Stimulated activated CD4-positive, alpha-beta T cell treated with anti-CD3 and anti-CD28 coated beads, Interleukin-2, amount 100 ng/mL, for 24 hours (primary cell): Measurements from ENCODE around the gene ATP2A3.

ENCODE experiments used
- DNase-seq, 2 donors: peaks; one replicate each; pipeline ENCODE4 v3.0.0-alpha.2; 2020

ATP2A3 gene

DNA sequence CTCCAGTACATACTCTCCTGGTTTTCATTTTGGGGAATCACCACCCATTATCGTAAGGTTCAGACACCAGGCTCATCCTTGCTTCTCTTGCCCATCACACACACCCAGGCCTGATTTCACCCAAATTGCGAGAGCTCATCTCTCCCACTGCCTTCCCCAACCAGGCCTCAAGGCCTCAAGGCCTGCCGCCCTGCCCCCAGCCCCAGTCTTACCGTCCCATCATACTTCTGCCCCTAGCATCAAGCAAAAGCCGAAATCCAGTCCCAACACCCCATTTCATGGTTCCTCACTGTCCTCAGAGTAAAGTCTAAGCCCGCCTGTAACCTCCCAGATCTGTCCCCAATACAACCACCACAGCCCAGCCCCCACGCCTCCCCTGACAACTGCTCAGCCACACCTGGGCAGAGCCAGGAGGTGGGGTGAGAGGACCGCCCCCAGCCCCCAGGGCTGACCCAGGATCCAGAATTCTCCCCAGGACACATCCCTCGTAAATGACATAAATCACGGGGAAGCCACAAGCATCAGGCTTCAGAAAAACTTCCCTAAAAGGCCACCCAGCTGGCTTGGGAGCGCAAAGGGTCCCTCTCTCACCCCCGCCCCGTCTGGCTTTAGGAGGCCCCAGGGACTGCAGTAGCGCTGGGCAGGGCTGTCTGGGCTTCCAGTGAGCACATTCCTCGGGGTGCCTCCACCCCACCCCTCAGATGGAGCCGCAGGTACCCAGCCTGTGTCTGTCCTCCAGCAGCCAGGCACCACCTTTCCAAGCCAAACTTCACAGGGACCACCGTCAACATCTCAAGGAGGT lies 38.4 kb downstream of the ATP2A3 start:
- no peak for DNase-seq

DNA sequence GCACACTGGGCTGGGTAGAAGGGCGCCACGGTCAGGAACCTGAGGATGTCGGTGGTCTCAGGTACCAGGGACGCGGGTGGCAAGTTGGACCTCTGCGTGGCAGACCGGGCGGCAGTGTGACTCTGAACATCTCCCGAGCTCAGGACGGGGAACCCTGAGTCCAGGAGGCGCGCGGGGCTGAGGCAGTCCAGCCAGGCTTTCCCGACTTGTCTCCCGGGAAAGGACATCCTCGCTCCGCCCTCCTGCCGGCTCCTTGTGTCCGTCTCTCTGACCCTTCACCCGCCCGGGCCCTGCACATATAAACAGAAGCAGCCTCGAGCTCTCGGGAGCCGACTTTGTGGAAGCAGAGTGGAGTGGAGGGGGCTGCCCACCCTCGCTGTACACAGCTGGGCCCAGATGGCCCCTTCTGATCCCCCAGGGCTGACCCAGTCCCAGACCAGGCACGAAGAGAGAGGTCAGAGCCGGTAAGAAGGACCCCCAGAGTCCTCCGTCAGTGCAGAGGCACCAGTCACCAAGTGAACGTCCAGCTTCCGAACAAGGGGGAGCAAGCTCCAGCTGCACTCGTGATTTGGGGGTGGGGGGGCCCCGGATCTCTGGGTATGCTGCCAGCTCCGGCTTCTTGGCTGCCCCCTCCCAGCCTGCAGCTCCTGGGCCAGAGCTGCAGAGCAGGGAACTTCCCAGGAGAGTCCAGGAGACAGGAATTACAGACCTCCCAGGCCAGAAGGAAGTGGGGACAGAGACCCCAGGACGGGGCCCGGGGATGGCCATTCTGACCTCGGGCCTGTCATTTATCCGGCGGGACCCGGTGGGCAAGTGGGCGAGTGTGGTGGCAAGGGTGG lies 39.5 kb downstream of the ATP2A3 start:
- no peak for DNase-seq

DNA sequence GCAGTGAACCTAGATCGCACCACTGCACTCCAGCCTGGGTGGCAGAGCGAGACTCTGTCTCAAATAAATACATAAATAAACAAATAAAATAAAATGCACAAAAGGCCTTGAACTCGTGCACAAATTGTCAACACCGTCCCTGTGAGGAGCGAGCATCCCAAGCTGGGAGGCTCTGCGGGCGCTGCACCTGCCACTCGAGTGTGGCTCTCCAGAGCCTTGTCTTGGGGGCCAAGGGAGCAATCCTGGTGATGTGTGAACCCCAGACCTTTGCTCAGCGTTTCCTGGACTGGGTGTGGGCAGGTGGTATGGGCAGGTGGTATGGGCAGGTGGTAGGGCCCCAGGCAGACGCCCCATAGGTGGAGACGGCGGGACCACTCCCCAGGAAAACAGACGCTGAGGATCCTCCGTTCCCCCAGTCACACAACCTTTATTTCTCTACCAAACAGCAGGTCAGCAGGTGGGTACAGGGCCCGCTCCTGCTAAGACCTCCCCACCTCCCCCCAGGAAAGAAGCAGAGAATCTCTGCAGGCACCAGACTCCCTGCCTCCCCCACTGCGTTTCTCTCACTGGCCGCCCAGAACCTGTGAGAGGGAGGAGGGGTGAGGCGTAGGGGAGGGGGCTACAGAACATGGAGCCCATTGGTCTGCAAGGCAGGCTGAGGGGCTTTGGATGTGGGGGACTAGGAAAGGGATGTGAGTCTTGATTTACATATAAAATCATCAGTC lies 40.6 kb downstream of the ATP2A3 start:
- no peak for DNase-seq

DNA sequence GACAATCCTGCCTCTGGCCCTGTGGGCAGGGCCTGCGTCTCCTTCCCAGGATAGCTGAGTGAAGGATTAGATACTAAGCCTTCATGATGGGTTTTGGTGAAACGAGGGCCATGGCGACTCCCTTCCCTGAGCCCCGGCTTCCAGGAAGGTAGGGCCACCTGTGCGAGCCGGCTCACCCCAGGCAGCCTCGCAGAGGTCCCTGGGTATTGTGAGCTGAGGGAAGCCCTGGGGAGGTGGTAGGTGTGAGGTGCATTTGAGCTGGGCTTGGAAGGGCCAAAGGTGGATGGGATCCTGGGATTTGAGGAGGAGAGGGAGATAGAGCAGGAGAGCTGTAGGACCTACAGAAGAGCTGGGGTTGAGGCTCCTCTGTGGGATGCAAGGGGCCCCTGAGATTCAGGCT lies 41.5 kb downstream of the ATP2A3 start:
- DNase-seq = no peak

DNA sequence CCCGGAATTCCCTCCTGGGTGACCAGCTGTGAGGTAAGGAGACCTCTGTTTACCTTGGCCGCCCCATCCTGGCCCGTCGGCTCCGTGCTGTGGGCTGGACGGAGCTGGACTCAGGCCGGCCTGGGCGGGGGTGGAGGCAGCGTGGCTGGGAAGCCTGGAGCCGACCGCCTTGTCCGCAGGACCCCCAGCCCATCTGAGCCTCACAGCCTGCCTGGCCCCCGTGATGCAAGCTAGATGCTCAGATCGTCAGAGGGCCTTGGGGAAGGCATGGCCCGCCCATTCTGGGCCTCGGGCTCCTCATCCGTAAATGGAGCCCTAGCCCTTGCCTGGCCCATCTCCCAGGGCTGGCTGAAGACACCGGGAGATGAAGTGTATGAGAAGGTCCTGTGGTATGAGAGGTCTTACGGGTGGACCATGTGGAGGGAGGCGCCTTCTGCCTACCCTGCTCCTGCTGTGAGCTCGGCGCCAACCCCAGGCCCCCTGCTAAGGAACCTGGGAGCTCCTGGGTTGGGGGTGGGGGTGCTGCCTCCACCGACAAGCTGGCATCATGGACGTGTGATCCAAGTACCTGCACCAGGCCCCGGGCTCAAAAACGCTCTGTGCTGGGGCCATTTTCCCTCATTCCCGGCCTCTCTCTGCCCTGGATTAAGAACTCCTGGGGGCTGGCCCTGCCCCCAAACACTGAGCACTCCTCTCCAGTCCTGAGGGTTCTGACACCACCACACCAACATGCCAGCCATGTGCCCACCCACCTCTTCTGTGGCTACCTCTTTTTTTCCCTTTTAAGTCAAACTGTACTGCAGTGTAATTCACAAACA lies 42.5 kb downstream of the ATP2A3 start:
- no peak for DNase-seq

DNA sequence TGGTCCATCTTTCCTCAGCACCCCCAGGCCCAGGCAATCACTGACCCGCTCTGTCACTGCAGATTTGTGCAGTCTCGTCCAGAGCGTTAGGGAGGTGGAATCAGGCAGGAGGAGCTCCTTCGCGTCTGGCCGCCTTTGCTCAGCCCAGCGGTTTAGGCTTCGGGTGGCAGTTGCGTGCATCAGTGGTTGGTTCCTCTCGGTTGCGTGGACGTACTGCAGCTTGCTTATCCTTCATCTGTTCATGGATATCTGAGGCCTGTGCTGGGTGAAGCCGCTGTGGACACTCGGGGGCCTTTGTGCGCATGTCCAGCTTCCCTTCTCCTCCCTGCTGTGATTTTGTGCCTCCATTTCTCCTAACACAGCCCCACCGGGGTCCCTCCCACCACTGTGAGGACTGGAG lies 43.2 kb downstream of the ATP2A3 start:
- DNase-seq = no peak

DNA sequence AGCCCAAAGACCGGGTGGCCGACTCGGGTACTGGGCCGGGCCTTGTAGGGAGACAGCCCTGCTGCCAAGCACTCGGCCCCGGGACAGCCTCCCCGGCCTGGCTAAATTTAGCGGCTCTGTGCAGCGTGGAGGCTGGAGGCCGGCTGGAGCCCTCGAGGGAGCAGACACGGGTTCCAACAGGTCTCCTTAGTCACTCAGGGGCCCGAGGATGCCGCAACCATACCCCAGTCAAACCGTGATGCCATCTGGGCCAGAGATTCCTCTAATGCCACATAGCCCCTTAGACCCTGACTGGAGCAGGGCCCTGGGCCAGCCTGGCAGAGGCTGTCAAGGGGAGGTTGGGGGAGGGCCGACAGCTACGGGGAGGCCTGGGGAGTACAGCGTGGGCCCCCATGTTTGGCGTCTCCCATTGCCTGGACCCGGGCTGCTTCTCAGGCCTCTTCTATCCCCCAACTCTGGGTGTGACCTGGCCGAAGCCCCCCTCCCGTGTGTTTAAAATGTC lies 45.1 kb downstream of the ATP2A3 start:
- no peak for DNase-seq

DNA sequence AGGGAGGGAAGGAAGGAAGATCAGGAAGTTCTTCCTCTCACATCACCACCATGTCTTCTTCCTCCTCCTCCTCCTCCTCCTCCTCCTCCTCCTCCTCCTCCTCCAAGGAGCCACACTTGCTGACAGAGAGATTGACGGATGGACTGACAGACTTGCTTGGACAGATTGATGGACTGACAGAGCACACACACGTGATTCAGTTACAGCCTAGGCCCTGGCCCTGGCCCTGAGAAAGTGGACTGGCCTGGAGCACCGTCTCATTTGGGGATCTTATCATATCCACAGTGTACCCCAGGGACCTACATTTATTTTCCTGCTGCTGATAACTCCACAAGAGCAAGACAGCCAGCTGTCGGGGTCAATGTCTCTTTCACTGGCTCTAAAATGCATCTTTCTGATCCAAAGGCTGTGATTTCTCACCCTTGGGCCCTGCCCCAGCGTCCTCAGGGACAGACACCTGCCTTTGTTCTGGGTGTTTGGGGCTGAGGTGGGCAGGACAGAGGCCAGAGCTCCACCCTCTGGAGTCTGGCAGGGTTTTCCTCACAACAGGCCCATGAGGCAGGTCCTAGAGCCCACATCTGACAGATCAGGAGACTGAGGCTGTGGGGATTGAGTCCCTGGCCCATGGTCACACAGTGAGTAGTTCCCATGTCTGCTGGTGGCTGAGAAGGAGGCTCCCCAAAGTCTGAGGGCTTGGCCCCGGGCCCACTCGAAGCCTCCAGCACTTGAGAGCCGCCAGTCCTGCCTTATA lies 45.7 kb downstream of the ATP2A3 start:
- no peak for DNase-seq

DNA sequence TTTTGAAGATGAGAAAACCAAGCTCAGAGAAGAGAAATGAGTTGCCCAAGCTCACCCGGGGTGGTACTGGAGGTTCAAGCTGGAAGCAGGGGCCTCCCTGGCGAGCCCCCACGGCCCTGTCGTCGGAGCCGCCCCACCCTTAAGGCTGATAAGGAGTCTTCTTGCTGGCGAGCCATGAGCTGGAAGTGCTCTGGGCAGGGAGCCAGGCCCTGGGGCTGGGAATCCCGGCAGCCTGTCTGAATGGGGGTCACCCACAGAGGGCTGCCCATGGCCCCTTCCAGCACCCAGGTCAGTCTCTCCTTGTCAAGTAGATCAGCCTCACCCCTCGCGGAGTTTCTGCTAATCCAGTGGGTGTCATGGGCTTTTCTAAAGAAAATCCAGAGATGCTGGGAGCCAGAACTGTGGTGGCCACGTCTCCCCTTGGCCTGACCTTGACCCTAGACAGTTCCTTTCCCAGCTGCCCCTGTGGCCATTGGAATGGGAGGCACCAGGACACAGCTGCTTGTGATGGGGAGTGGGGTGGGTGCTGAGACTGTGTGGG lies 46.8 kb downstream of the ATP2A3 start:
- no peak for DNase-seq

DNA sequence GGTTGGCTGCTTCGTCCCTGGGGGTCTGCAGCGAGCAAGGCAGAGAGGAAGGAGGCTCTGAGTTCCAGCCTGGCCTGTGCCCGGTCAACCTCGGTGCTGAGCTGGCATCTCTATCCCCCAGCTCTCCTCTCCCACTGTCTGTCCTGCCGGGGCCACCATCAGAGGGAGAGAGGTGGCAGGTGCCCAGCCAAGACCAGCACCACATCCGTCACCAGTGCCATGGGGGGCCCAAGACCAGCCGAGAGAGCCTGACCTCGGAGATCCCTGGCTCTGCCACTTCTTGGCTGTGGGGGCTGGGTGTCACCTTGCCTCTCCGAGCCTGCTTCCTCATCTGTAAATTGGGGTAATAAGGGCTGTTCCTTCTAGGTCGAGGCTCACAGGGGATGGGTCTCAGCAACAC lies 47.4 kb downstream of the ATP2A3 start:
- DNase-seq = no peak

DNA sequence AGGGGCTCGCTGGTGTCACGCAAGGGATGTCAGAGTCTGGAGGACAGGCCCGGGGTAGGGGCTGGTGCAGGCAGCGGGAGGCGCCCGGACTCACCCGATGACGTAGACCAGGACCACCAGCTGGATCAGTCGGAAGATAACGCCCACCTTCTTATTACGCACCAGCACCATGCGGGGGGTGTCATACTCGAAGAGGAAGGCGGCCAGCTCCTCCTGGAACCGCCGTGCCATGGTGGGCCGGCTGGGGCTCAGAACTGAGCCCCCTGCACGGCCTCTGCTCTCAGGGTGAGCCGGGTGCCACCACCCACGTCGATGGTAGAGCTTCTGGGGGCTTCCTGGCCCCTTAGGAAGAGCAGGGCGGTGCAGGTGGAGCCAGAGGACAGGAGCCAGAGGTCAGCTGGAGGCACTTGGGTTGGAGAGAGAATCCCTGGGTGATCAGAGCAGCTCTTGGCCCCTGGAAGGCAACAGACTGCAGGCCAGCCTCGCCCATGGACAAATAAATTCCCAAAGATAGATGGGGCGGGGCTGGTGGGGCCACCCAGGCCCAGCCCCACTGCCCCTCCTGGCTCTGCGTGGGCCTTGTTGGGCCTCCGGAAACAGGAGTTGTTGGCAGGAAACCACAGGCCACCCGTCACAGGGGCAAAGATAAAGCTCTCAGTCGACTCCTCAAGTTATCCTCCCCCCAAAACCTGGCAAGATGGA lies 48.1 kb downstream of the ATP2A3 start, which contains the start of gene P2RX1:
Gene P2RX1, minus strand, starts transcription at position 471 of the 702 bp plus-strand sequence. Its CDS starts 240 bp downstream, at position 231.
- DNase-seq = peak in 1 of 2 donors; percentile 40

DNA sequence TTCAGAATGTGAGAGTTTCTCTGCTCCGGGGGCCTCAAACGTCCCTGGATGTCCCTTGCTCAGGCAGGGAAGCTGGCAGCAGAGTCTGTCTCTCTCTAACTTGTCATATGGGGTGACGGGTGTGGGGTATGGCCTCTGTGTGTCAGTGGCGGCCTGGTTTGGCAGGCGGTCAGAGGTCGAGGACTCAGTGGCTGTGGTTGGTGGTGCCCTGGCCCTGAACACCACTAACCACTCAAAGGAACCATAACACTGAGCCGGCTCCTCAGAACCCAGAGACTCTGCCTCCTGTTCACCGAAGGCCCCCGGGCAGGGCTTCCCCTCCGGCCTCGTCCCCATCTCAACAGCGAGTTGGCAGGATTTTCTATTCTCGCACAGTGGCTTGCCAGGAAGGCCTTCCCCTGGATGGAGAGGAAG lies 48.6 kb downstream of the ATP2A3 start:
- DNase-seq = no peak

DNA sequence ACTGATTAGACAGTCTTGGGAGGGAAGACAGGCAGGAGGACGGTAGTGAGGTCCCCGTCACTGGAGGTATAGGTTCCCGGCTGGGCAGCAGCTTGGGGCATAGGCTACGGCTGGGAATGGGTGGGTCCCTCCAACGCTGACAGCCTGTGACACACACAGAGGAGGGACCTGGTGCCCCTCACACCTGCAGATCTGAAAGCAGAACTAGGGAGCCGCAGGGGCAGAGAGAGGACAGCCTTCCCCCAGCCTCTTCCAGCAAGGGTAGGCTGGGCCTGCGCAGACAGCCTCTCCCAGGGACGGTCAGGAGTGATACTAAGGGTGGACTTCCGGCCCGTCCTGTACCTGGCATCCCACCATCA lies 49.9 kb downstream of the ATP2A3 start:
- no peak for DNase-seq

DNA sequence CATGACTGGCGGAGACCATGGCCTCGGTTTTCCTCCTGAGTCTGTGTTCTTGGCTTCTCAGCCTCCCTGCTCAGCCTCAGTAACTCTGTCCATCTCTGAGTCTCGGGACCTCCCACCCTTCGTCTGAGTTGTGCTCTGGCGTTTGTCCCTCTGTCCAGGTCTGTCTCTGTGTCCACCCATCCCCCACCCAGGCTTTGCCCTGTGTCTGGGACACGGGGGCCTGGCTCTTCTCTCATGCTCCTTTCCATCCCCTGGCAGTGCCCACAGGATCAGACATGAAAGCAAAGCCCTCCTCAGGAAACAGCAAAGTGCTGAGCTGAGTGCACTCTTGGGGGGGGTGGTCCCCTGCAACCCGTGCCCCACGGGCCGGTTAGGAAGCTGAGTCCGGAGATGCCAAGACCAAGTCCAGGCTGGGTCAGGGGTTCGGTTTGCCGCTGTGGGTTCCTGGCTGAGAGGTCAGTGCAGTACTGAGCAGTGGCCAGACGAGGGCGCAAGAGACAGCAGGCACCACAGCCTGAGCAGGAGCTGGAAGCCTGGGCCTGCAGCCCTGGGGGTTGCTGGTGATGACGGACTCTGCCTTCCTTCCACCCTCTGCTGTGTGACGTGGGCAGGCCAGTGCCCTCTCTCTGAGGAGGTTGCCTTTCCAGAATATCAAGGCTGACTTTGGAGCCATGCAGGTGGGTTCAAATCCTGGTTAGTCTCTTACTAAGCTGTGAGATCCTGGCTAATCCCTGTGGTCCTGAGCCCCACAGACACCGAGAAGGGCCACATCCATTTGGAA lies 50.5 kb downstream of the ATP2A3 start:
- peak; percentile 87 to 88 for DNase-seq

DNA sequence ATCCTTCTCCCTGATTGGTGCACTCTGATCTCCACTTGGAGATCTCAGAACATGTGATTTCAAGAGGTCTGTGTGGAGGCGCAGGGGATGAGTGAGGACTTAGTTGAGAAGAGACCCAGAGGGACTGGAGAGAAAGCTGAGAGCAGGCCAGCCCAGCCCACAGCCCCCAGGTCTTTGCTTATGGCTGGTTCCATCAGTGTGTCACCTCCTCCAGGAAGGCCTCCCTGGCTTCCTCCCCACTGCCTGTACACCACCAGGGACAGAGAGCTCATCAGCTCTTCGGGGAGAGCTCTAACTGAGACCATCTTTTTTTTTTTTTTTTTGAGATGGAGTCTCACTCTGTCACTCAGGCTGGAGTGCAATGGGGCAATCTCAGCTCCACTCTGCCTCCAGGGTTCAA lies 51.4 kb downstream of the ATP2A3 start:
- no peak for DNase-seq

DNA sequence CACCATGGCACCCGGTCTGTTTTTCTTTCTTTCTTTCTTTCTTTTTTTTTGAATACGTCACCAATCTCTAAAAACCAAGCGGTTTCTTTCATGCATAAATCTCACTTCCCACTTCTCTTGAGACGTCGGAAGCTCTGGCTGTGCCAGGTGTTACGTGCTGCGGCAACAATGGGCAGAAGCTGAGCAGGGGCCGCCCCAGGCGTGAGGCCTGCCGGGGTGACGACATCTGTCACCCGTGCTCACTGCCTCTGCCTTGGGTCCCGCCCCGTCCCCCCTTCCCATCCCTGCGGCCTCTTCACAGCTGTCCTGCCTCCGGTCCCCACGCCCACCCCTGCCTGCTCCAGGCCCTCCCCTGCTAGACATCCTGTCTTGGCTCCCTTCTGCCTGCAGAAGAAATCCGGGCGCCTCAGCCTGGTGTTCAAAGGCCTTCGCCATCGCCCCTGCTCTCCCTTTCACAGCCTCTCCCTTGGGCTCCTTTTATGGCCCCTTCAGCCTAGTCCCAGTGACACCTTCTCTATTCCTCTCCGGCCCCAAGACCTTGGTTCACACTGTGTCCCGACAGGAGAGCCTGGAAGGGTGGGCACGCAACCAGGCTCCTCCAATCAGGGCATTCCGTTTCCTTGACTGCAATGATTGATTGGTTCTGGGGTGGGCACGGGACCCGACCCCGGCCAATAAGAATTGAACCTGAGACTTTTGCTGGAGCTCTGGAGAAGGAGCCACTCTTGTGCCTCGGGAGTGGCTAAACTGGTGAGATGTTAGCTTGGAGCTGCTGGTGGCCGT lies 52.8 kb downstream of the ATP2A3 start:
- peak; percentile 69 to 76 for DNase-seq

DNA sequence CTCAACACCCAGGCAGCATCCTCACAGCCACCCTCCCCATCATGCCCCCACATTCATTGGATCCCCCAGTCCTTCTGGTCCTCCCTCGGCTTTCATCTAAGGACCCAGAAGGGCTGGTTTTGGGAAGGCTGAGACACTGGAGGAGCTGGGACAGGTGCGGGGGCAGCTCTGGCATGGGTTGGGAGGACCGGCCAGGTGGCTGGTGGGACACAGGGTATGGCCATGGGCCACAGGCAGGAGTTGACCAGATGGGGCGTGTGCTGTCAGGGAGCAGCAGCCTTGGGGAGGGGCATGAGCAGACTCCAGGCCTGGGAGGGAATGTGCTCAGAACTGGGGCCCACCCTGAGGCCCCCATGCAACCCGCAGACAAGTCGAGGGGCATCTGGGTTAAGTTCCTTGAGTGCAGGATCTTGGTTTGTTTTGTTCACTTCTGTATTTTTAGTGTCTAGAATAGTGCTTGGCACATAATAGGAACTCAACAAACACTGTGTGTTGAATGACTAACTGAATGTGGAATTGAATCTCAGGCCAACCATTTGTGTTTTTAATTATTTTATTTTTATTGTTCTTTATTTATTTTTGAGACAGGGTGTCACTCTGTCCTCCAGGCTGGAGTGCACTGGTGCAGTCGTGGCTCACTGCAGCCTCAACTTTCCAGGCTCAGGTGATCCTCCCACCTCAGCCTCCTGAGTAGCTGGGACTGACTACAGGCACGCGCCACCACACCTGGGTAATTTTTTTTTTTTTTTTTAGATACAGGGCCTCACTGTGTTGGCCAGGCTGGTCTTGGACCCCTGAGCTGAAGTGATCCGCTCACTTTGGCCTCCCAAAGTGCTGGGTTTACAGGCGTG lies 53.6 kb downstream of the ATP2A3 start:
- no peak for DNase-seq

DNA sequence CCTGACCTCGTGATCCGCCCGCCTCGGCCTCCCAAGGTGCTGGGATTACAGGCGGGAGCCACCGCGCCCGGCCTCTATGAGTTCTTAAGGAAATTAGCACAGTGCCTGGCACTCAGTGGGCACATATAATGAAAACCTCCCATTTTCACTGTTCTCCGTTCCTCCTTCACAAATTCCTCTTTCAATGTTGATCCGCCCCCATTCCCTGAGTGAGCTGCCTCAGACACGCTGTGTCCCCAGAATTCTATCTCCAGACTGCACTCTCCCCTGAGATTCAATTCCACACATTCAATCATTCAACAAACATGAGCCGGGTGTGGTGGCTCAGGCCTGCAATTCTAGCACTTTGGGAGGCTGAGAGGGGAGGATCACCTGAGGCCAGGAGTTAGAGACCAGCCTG lies 55.0 kb downstream of the ATP2A3 start:
- no peak for DNase-seq
